ENCODE data around the gene RPL37A. TPM values are rescaled to one million over a fixed set of nuclear protein-coding genes. Genes with fewer than 3 reads are reported as not detected.

Gene RPL37A
- total RNA-seq, 4 donors from 2014 or later = 59.1 to 1,456 (median 761) TPM

DNA sequence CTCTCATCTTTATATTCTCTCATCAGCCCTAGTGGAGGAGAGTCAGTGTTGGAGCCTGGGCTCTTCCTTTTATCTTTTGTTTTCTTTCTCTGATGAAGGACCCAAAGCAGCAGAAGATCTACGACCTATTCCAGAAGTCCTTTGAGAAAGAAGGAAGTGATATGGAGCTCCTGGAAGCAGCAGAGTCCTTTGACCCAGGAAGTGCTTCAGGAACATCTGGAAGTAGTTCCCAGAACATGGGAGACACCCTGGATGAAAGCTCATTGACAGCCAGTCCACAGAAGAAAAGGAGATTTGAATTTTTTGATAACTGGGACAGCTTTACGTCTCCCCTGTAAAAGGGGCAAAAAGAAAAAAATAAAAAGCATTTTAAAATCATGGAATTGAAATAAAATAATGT lies 16.0 kb upstream of the RPL37A start:
- no peaks in the 10 kb centered on the region for H3K4me1 ChIP-seq
- no peak for DNase-seq
- in situ Hi-C loops (cut with MboI; ENCODE audit: low pct_ligation_motif_present in 1 of 4, low pct_unique_long_range_greater_than_20kb in 1 of 4, low sequenced_read_pairs in 3 of 4) = no loop called here
- intact Hi-C loops (cut with DNase I; ENCODE audit: low total_unique reads) = no loop called here
- H3K9me3 ChIP-seq = no peaks in the 10 kb centered on the region
- H3K27ac ChIP-seq = no peak overlapping the region
- 79 to 100% methylated on average over 1 to 2 of the region's 2 CpGs for WGBS, 2 donors (ENCODE audit: low coverage in 1 of 2)
- TF ChIP-seq, protein P1, sequence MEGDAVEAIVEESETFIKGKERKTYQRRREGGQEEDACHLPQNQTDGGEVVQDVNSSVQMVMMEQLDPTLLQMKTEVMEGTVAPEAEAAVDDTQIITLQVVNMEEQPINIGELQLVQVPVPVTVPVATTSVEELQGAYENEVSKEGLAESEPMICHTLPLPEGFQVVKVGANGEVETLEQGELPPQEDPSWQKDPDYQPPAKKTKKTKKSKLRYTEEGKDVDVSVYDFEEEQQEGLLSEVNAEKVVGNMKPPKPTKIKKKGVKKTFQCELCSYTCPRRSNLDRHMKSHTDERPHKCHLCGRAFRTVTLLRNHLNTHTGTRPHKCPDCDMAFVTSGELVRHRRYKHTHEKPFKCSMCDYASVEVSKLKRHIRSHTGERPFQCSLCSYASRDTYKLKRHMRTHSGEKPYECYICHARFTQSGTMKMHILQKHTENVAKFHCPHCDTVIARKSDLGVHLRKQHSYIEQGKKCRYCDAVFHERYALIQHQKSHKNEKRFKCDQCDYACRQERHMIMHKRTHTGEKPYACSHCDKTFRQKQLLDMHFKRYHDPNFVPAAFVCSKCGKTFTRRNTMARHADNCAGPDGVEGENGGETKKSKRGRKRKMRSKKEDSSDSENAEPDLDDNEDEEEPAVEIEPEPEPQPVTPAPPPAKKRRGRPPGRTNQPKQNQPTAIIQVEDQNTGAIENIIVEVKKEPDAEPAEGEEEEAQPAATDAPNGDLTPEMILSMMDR (IDR thresholded peaks at IDR 0.05) = no peak
- no peak for TF ChIP-seq EP300 (IDR thresholded peaks at IDR 0.05; ENCODE audit: low read depth)
- no peak for TF ChIP-seq POLR2AphosphoS5 (IDR thresholded peaks at IDR 0.05)
- no peak for TF ChIP-seq POLR2A (IDR thresholded peaks at IDR 0.05)
- no peak overlapping the region for H3K4me3 ChIP-seq
- H3K36me3 ChIP-seq = peaks cover 0 to 29% (median 4%) of the 10 kb centered on the region in 4 donors
- no peaks in the 10 kb centered on the region for H3K27me3 ChIP-seq

DNA sequence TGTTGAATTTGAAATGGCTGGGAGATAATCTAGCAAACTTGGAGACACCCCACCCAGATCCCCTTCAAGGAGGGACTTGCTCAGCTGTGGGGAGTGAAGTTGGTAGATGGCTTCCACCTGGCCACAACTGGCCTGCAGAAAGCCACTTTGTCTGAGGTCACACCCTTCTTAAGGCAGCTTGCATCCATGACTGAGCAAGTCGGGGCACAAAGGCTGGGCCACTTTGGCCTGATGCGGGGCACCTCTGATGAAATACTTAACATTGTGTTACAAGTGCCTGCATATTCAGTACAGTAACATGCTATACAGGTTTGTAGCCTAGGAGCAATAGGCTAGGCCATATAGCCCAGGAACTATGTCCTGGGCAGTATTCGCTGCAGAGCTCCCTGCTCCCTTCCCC lies 13.4 kb upstream of the RPL37A start:
- no peaks in the 10 kb centered on the region for H3K4me1 ChIP-seq
- TF ChIP-seq POLR2AphosphoS5 (IDR thresholded peaks at IDR 0.05) (no peak), EP300 (IDR thresholded peaks at IDR 0.05; ENCODE audit: low read depth) (no peak), POLR2A (IDR thresholded peaks at IDR 0.05) (no peak)
- TF ChIP-seq, protein P1 (IDR thresholded peaks at IDR 0.05) = no peak
- no peak overlapping the region for H3K4me3 ChIP-seq
- no peaks in the 10 kb centered on the region for H3K27me3 ChIP-seq
- DNase-seq = no peak
- H3K9me3 ChIP-seq = no peaks in the 10 kb centered on the region
- in situ Hi-C loops (cut with MboI; ENCODE audit: low pct_ligation_motif_present in 1 of 4, low pct_unique_long_range_greater_than_20kb in 1 of 4, low sequenced_read_pairs in 3 of 4) (no loop called here), intact Hi-C loops (cut with DNase I; ENCODE audit: low total_unique reads) (no loop called here)
- peaks cover 0 to 14% (median 0%) of the 10 kb centered on the region in 4 donors for H3K36me3 ChIP-seq
- WGBS, 2 donors (ENCODE audit: low coverage in 1 of 2) = 80 to 94% methylated on average over 1 to 3 of the region's 3 CpGs
- H3K27ac ChIP-seq = no peak overlapping the region

GRCh38 chr2:216485745-216486144 lies 12.9 kb upstream of the RPL37A start:
- H3K36me3 ChIP-seq = peaks cover 0 to 10% (median 0%) of the 10 kb centered on the region in 4 donors
- TF ChIP-seq, protein P1 (IDR thresholded peaks at IDR 0.05) = no peak
- TF ChIP-seq POLR2AphosphoS5 (IDR thresholded peaks at IDR 0.05) (no peak), EP300 (IDR thresholded peaks at IDR 0.05; ENCODE audit: low read depth) (no peak), POLR2A (IDR thresholded peaks at IDR 0.05) (no peak)
- no peaks in the 10 kb centered on the region for H3K9me3 ChIP-seq
- H3K27me3 ChIP-seq = no peaks in the 10 kb centered on the region
- H3K4me1 ChIP-seq = no peaks in the 10 kb centered on the region
- no peak overlapping the region for H3K4me3 ChIP-seq
- 68 to 69% methylated on average over 3 to 5 of the region's 5 CpGs for WGBS, 2 donors (ENCODE audit: low coverage in 1 of 2)
- no peak for DNase-seq
- H3K27ac ChIP-seq = no peak overlapping the region
- in situ Hi-C loops (cut with MboI; ENCODE audit: low pct_ligation_motif_present in 1 of 4, low pct_unique_long_range_greater_than_20kb in 1 of 4, low sequenced_read_pairs in 3 of 4) (no loop called here), intact Hi-C loops (cut with DNase I; ENCODE audit: low total_unique reads) (no loop called here)

DNA sequence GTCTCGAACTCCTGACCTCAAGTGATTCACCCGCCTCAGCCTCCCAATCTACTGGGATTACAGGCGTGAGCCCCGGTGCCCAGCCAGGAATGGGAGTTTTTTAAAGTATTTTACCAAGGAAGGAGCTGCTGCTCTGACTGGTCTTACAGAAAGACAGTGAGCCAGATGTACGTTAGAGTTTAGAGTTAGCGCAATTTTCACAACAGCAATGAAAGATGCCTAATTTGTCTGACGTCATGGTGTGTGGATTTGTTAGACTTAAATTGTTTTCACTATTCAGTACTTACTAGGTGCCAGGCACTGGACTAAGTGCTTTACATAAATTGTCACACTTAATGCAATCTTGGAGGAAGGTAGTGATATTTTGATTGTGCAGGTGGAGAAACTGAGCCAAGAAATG lies 12.4 kb upstream of the RPL37A start:
- in situ Hi-C loops (cut with MboI; ENCODE audit: low pct_ligation_motif_present in 1 of 4, low pct_unique_long_range_greater_than_20kb in 1 of 4, low sequenced_read_pairs in 3 of 4) = no loop called here
- H3K27ac ChIP-seq = no peak overlapping the region
- WGBS, 2 donors (ENCODE audit: low coverage in 1 of 2) = 72 to 95% methylated on average over 3 to 7 of the region's 7 CpGs

More for the DNA sequence above, 12.4 kb upstream of the RPL37A start:
- no peaks in the 10 kb centered on the region for H3K4me1 ChIP-seq
- no peaks in the 10 kb centered on the region for H3K9me3 ChIP-seq
- no peak for DNase-seq
- H3K27me3 ChIP-seq = no peaks in the 10 kb centered on the region
- TF ChIP-seq POLR2A (IDR thresholded peaks at IDR 0.05) = no peak
- no peak for TF ChIP-seq EP300 (IDR thresholded peaks at IDR 0.05; ENCODE audit: low read depth)
- TF ChIP-seq, protein P1 (IDR thresholded peaks at IDR 0.05) = no peak
- TF ChIP-seq POLR2AphosphoS5 (IDR thresholded peaks at IDR 0.05) = no peak
- H3K4me3 ChIP-seq = no peak overlapping the region
- H3K36me3 ChIP-seq = peaks cover 0 to 10% (median 0%) of the 10 kb centered on the region in 4 donors
- intact Hi-C loops (cut with DNase I; ENCODE audit: low total_unique reads) = no loop called here
